Measurements from ENCODE around the gene TRAF1. TPM values are rescaled to one million over a fixed set of nuclear protein-coding genes. Genes with fewer than 3 reads are reported as not detected.
A peak's percentile ranks its signal among the peaks of the same experiment; 100 is the strongest.

TRAF1 gene
- total RNA-seq, 3 donors from 2014 or later = 2.9 to 5.5 (median 3.8) TPM

DNA sequence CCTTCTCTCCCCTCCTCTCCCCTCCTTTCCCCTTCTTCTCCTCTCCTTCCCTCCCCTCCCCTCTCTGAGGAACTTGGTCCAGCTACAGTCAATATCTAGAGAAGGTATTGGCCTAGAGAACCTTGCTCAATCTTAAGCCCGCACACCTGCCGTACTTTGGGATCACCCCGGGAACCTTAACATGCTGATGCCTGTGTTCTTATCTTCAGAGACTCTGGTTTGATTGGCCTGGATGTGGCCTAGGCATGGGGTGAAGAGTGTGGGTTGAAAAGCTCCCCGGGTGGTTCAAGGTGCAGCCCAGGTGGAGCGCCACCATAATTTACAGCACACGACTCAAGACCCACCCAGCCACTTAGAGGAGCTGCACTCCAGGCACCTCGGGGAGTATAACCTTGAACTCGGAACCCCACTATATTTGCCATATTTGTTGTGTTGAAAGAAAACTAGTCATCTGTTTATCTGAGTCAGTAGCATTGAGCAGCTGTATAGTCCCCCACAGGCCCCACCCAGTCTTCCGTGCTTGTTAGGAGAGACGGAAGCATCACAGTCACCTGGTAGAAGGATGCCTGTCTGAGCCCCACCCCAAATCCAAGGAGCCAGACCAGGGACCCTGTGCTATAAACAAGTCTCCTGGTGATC lies 35.2 kb downstream of the TRAF1 start:
- intact Hi-C loops (cut with DNase I, micrococcal nuclease) = no loop called here
- Histone ChIP-seq H3K36me3 (ENCODE audit: low read depth) (no peaks in the 10 kb centered on the region), H3K9me3 (no peaks in the 10 kb centered on the region), H3K4me3 (no peak overlapping the region), H3K4me1 (ENCODE audit: low read depth) (peaks cover 13% of the 10 kb centered on the region)
- ATAC-seq = peak; percentile 62
- DNase-seq = no peak
- TF ChIP-seq, protein P1, sequence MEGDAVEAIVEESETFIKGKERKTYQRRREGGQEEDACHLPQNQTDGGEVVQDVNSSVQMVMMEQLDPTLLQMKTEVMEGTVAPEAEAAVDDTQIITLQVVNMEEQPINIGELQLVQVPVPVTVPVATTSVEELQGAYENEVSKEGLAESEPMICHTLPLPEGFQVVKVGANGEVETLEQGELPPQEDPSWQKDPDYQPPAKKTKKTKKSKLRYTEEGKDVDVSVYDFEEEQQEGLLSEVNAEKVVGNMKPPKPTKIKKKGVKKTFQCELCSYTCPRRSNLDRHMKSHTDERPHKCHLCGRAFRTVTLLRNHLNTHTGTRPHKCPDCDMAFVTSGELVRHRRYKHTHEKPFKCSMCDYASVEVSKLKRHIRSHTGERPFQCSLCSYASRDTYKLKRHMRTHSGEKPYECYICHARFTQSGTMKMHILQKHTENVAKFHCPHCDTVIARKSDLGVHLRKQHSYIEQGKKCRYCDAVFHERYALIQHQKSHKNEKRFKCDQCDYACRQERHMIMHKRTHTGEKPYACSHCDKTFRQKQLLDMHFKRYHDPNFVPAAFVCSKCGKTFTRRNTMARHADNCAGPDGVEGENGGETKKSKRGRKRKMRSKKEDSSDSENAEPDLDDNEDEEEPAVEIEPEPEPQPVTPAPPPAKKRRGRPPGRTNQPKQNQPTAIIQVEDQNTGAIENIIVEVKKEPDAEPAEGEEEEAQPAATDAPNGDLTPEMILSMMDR (IDR thresholded peaks at IDR 0.05) = no peak

DNA sequence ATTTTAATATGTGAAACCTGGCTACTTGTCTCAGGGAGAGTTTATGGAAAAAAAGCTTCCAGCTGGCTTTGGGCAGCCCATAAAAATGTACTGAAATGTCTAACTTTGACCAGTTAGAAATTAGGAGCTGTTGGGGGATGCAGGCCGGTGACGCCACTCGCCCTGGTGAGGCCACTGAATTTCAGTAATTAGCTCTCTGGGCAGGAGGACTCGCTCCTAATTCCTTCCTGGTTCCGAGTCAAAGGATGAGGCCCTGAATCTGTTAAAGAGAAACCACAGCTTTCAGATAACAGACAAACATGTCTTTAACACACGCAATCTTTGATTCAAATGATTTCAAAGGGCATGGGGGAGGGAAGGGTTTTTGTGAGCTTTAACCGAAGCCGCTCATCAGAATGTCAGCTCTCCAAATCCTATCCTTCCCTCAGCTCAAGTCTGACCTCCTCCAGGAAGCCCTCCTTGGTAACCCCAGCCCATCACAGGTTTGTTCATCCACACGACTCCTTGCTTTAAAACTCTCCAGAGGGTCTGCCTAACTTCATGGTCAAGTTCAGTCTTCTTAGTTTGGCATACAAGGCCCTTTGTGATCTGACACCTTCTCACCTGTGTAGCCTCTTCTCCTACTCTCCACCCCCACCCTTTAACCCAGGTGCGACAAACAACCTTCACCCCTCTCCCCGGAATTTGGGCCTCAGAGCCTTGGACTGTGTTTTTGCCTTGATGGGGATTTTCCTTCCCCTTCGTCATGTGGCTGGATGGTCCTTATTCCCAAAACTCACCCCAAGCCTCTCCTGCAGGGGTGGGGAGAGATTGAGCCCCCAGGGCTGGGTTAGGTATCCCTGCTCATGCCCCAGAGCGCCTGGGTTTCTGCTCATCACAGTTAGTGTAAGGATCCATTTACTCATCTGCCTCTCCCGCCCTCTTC lies 36.0 kb downstream of the TRAF1 start:
- peak; percentile 17 for ATAC-seq
- Histone ChIP-seq H3K9me3 (no peaks in the 10 kb centered on the region), H3K36me3 (ENCODE audit: low read depth) (no peaks in the 10 kb centered on the region), H3K4me1 (ENCODE audit: low read depth) (peaks cover 17% of the 10 kb centered on the region), H3K4me3 (no peak overlapping the region)
- intact Hi-C loops (cut with DNase I, micrococcal nuclease) = no loop called here
- DNase-seq = no peak
- TF ChIP-seq, protein P1 (IDR thresholded peaks at IDR 0.05) = no peak

DNA sequence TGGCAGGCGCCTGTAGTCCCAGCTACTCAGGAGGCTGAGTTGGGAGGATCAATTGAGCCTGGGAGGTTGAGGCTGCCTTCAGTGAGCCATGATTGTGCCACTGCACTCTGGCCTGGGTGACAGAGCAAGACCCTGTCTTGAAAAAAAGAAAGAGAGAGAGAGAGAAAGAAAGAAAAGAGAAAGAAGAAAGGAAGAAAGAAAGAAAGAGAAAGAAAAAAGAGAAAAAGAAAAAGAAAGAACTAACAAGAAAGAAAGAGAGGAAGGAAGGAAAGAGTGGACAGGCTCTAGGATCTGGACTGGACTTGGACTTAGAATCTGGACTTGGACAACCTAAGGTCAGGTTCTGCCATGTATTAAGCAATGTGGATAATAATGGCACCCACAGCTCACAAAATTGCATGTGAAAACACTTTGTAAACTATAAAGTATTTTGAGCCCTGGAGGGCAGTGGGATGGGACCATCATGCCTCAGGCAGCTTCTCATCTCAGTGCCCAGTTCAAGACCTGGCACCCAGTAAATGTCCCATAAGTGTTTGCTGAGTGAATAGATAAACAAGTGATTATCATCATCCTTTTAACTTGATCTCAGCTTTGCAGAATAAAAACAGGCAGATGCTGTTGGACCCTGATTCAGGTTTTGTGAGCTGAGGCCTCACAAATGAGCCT lies 36.9 kb downstream of the TRAF1 start:
- no peak overlapping the region for H3K4me3 ChIP-seq
- H3K36me3 ChIP-seq (ENCODE audit: low read depth) = no peaks in the 10 kb centered on the region
- TF ChIP-seq, protein P1 (IDR thresholded peaks at IDR 0.05) = no peak
- DNase-seq (no peak), ATAC-seq (no peak)
- H3K4me1 ChIP-seq (ENCODE audit: low read depth) = peaks cover 18% of the 10 kb centered on the region
- no peaks in the 10 kb centered on the region for H3K9me3 ChIP-seq
- intact Hi-C loops (cut with DNase I, micrococcal nuclease) = no loop called here

DNA sequence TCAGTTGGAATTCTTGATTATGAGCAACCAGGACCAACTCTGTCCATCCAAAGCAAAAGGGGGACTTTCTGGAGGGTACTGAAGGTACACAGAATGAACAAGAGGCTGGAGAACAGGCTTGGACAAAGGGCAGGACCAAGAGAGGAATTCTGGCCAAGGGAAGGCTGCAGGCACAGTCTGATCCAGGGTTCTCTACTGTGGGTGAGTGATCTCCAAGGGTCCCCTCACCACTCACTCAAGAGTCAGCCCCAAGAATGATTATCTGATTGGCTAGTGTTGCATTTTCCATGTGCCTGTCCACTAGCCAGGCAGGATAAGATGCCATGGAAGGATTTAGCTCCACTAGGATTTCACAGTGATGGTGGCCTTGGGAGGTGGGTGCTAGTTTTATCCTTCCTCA lies 38.0 kb downstream of the TRAF1 start:
- DNase-seq (no peak), ATAC-seq (no peak)
- Histone ChIP-seq H3K9me3 (no peaks in the 10 kb centered on the region), H3K4me3 (no peak overlapping the region), H3K36me3 (ENCODE audit: low read depth) (no peaks in the 10 kb centered on the region), H3K4me1 (ENCODE audit: low read depth) (peaks cover 18% of the 10 kb centered on the region)
- TF ChIP-seq, protein P1 (IDR thresholded peaks at IDR 0.05) = no peak
- intact Hi-C loops (cut with DNase I, micrococcal nuclease) = no loop called here

DNA sequence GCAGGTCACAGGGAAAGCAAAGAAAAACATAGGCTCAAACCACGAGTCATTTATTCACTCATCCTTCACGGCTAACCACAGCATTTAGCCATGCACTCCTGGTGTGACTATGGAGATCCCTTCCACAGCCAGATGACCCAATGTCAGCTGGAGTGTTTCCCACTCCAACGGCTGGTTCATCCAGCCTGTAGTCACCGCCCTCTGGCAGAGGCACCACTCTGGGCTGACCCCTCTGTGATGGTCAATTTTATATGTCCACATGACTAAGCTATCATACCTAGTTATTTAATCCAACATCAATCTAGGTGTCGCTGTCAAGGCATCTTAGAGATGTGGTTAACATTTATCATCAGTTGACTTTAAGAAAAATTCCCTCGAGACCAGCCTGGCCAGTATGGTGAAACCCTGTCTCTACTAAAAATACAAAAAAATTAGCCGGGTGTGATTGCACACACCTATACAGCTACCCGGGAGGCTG lies 40.1 kb downstream of the TRAF1 start:
- H3K9me3 ChIP-seq = no peaks in the 10 kb centered on the region
- ATAC-seq (no peak), DNase-seq (no peak)
- H3K36me3 ChIP-seq (ENCODE audit: low read depth) = no peaks in the 10 kb centered on the region
- H3K4me3 ChIP-seq = no peak overlapping the region
- intact Hi-C loops (cut with DNase I, micrococcal nuclease) = no loop called here
- peaks cover 12% of the 10 kb centered on the region for H3K4me1 ChIP-seq (ENCODE audit: low read depth)
- TF ChIP-seq, protein P1 (IDR thresholded peaks at IDR 0.05) = no peak

Measured in mucosa of descending colon (tissue), 3 donors.